Urinary bladder (tissue), 4 donors: ENCODE data around the gene CD200R1. TPM values are rescaled to one million over a fixed set of nuclear protein-coding genes. Genes with fewer than 3 reads are reported as not detected.

Experiments
- DNase-seq: peaks from one replicate; pipeline ENCODE4 v3.0.0-alpha.2; 2015; ENCODE audit errors: extremely low spot score
- H3K27ac ChIP-seq: one replicate; pipeline ENCODE4 v1.5.1; 2013; ENCODE audit warnings: low read depth, mild to moderate bottlenecking, moderate library complexity
- H3K36me3 ChIP-seq: one replicate; pipeline ENCODE4 v1.6.1; 2013; ENCODE audit warnings: mild to moderate bottlenecking, moderate library complexity; ENCODE audit not compliant: insufficient read depth
- H3K4me1 ChIP-seq: one replicate; pipeline ENCODE4 v1.6.1; 2013; ENCODE audit warnings: mild to moderate bottlenecking, moderate library complexity; ENCODE audit not compliant: insufficient read depth
- H3K4me3 ChIP-seq: one replicate; pipeline ENCODE4 v1.5.1; 2013; ENCODE audit warnings: low read depth, low read length
- WGBS: extraction: QIAGEN DNeasy Blood & Tissue Kit; methylation state at CpG from one replicate; pipeline ENCODE4 v1.1.7; 2013; 5-methylcytosine and 5-hydroxymethylcytosine counted together
- polyA plus RNA-seq: library from polyadenylated mRNA; stranded (reverse); fragments of 200-250 nt; gene quantifications from one replicate; pipeline ENCODE4 v1.2.3, GENCODE V29; 2013
- total RNA-seq: library from RNA; depleted of rRNA; stranded (reverse); fragments of >200 nt; gene quantifications from one replicate; pipeline ENCODE4 v1.2.3, GENCODE V29; 2014
- donor health status: healthy with polysubstance abuse.
- donor health status: healthy.

Gene CD200R1
- total and polyA plus RNA-seq, 2 donors, result 1.1 to 7.5 TPM

DNA sequence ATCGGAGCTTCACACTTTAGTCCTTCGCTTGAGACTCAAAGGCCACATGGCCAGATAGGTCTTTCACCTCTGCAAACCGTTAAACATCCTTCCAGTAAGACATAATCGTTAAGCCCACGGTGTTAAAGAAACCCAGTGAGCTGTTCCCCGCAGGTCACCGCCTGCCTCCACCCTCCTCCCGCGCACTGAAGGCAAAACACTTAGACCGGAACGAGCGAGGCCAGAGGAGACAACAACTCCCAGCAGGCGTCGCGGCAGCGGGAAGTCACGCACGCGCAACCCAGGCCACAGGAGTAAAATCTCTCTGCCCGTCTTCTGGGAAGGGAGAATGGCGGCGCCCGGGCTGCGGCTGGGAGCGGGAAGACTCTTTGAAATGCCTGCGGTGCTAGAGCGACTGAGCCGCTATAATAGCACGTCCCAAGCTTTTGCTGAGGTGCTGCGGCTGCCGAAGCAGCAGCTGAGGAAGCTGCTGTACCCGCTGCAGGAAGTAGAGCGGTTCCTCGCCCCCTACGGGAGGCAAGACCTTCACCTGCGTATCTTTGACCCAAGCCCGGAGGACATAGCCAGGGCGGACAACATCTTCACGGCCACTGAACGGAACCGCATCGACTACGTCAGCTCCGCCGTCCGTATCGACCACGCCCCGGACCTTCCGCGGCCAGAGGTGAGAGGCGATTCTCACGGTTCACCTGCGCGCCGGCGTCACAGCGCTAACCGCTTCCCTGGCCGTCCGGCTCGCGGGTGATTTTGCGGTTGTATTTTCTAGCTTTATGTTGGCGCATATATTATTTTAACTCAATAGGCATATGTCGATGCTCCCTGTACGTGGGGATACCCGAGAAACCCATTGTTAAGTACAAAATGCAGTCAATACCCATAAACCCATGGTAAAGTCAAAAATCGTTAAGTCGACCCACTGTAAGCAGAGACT, 16.0 kb upstream of the CD200R1 start, which contains the start of gene GTPBP8:
Gene GTPBP8, plus strand, starts transcription at position 313 of the 931 bp plus-strand sequence. Its CDS starts 16 bp downstream, at position 329.
- 1% methylated on average over 70 of the region's 70 CpGs for WGBS
- H3K4me3 ChIP-seq, result peak within 1 kb of the TSS; percentile 72

DNA sequence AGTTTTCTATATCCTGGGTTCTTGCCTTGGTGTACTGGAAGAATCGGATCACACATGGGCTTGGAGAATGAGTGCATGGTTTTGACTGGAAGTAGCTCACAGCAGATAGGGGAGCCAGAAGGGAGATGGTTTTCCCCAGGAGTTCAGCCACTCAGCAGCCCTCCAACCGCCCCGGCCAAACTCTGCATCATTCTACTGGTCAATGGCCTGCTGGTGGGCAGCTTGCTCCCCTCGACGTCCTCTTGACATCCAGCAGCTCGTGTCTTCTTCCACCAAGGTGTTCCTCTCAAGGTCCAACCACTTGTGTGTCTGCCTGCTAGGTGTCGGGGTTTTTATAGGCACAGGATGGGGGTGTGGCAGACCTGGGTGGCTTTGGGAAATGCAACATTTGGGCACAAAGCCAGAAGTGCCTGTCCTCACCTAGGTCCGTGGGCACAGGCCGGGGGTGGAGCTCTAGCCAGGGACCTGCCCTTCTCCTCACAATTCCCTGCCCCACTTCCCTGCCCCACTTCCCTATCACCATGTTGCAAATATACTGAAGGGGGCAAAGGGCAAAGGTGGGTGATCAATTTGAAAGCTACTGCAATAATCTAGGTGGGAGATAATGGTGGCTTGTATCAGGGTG, 12.9 kb upstream of the CD200R1 start:
- Histone ChIP-seq H3K36me3 (no peaks in the 10 kb centered on the region), H3K27ac (no peak overlapping the region), H3K4me3 (no peak overlapping the region), H3K4me1 (no peaks in the 10 kb centered on the region)
- no peak for DNase-seq
- 91% methylated on average over 9 of the region's 9 CpGs for WGBS

More for the DNA sequence above, 16.0 kb upstream of the CD200R1 start, which contains the start of gene GTPBP8:
- Histone ChIP-seq H3K36me3 (no peaks in the 10 kb centered on the region), H3K27ac (peak within 1 kb of the TSS; percentile 96), H3K4me1 (no peaks in the 10 kb centered on the region)
- peak; percentile 85 for DNase-seq

- Histone ChIP-seq H3K27ac (no peak overlapping the region), H3K36me3 (no peaks in the 10 kb centered on the region), H3K4me1 (no peaks in the 10 kb centered on the region), H3K4me3 (no peak overlapping the region)
- DNase-seq, result no peak
- WGBS, result 83% methylated on average over 2 of the region's 2 CpGs
These were observed 9.6 kb upstream of the CD200R1 start for GRCh38 chr3:112984485-112984884.

DNA sequence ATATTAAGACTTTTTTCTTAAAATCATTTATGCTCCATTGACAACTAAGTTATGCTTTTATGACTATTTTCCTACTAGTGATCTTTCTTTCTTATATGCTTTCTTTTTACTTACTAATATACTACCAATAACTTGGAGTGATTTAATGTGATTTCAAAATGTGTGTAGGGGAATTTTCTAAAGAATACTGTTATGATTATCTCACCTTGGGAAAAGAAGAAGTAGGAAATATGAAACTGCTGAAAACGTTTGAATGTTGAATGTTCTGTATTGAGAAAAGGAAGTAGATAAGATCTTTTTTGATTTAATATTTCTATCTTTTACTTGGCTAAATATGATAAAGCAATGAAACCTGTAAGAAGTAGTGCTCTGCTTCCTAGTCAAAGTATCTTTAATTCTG, 7.8 kb upstream of the CD200R1 start:
- H3K4me3 ChIP-seq, result no peak overlapping the region
- 8% methylated on average over 1 of the region's 1 CpG for WGBS
- no peaks in the 10 kb centered on the region for H3K36me3 ChIP-seq
- no peak overlapping the region for H3K27ac ChIP-seq
- H3K4me1 ChIP-seq, result no peaks in the 10 kb centered on the region
- DNase-seq, result no peak

DNA sequence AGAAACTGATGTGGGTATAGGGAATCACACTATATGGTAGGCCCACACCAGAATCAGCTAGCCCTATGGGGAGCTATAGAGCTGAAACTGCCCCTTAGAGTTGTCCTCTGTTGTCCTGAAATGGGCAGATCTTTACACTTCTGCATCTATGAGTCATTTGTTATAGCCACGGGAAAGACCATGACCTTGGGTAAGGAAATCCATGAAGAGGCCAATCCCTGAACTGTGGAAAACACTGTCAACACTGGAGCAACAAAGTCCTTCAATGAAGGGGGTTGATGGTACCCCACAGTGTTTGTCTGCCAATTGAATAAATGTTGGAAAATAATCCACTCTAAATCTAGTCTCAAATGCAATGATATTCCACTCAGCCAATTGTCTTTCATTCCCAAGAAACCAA, 5.2 kb upstream of the CD200R1 start:
- WGBS, result 34% methylated on average over 1 of the region's 1 CpG
- Histone ChIP-seq H3K4me3 (no peak overlapping the region), H3K27ac (no peak overlapping the region), H3K4me1 (no peaks in the 10 kb centered on the region), H3K36me3 (no peaks in the 10 kb centered on the region)
- no peak for DNase-seq

- WGBS, result 67% methylated on average over 1 of the region's 1 CpG
- no peaks in the 10 kb centered on the region for H3K36me3 ChIP-seq
- H3K27ac ChIP-seq, result no peak overlapping the region
- no peaks in the 10 kb centered on the region for H3K4me1 ChIP-seq
- DNase-seq, result no peak
- no peak overlapping the region for H3K4me3 ChIP-seq
These were observed 4.4 kb upstream of the CD200R1 start for GRCh38 chr3:112979244-112979832.

- H3K36me3 ChIP-seq, result no peaks in the 10 kb centered on the region
- H3K4me3 ChIP-seq, result no peak overlapping the region
- no peaks in the 10 kb centered on the region for H3K4me1 ChIP-seq
- no peak overlapping the region for H3K27ac ChIP-seq
- 82% methylated on average over 2 of the region's 2 CpGs for WGBS
- no peak for DNase-seq
These were observed 2.0 kb upstream of the CD200R1 start for GRCh38 chr3:112976953-112977352.

DNA sequence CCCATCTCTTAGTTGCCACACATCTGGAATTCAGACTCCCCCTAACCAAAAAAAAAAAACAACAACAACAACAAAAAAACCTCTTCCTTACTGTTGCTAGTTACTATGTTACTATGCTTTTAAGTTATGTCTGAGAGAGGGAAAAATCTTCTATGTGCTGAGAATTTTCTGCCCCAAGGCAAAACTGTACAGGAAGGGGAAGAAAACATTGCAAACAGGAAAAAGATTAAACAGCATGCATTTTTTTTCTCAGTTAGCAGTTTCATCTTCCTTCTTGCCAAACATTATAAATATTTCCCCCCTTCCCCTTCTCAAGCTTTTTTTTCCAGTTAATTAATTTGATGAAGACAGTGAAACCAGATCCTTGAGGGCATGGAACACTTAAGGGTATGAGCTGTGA, 1.1 kb upstream of the CD200R1 start:
- Histone ChIP-seq H3K4me1 (no peaks in the 10 kb centered on the region), H3K4me3 (no peak overlapping the region), H3K36me3 (no peaks in the 10 kb centered on the region), H3K27ac (no peak overlapping the region)
- no peak for DNase-seq

GRCh38 chr3:112974178-112974517, 755 bp downstream of the CD200R1 start:
- Histone ChIP-seq H3K27ac (no peak overlapping the region), H3K4me3 (no peak overlapping the region), H3K36me3 (no peaks in the 10 kb centered on the region), H3K4me1 (no peaks in the 10 kb centered on the region)
- 81% methylated on average over 2 of the region's 2 CpGs for WGBS
- DNase-seq, result no peak

- peak overlapping the region; percentile 11 for H3K4me3 ChIP-seq
- WGBS, result 56% methylated on average over 5 of the region's 5 CpGs
These were observed 1.4 kb downstream of the CD200R1 start for GRCh38 chr3:112973325-112974177.

GRCh38 chr3:112972158-112972557, 2.7 kb downstream of the CD200R1 start:
- Histone ChIP-seq H3K4me1 (no peaks in the 10 kb centered on the region), H3K27ac (no peak overlapping the region), H3K36me3 (no peaks in the 10 kb centered on the region), H3K4me3 (no peak overlapping the region)
- DNase-seq, result no peak

More at GRCh38 chr3:112973325-112974177, 1.4 kb downstream of the CD200R1 start:
- no peaks in the 10 kb centered on the region for H3K4me1 ChIP-seq
- no peak overlapping the region for H3K27ac ChIP-seq
- no peak for DNase-seq
- H3K36me3 ChIP-seq, result no peaks in the 10 kb centered on the region

GRCh38 chr3:112967828-112968227, 7.1 kb downstream of the CD200R1 start:
- Histone ChIP-seq H3K4me1 (no peaks in the 10 kb centered on the region), H3K36me3 (no peaks in the 10 kb centered on the region), H3K27ac (no peak overlapping the region), H3K4me3 (no peak overlapping the region)
- WGBS, result 55% methylated on average over 1 of the region's 1 CpG
- no peak for DNase-seq

DNA sequence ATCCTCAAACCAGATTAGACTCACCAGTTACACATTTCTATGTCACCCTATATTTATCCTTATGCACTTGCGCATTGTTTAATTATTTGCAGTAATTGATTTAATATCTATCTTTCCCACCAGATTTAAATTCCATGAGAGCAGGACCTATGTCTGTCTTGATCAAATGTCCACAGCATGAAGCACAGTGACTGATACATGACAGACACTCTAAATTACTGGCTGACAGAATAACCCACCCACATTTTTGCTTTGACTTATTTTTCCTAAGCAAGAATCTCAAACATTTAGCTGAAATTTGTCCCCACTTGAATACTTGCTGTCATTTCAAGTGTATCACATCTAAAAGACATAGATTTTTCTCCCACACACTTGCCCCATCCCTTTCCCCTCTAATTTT, 7.5 kb downstream of the CD200R1 start:
- no peaks in the 10 kb centered on the region for H3K36me3 ChIP-seq
- H3K4me1 ChIP-seq, result no peaks in the 10 kb centered on the region
- no peak overlapping the region for H3K27ac ChIP-seq
- DNase-seq, result no peak
- WGBS, result 93% methylated on average over 1 of the region's 1 CpG
- no peak overlapping the region for H3K4me3 ChIP-seq
